B cell (primary cell): ENCODE data around the gene DNAAF8. TPM values are rescaled to one million over a fixed set of nuclear protein-coding genes. Genes with fewer than 3 reads are reported as not detected.

ENCODE experiments used
- ATAC-seq: fragments of 200-7000 bp; cut with Tn5 transposase; one replicate; pipeline ENCODE4 v1.10.0; 2021; ENCODE audit warnings: low read depth, mild to moderate bottlenecking, moderate number of reproducible peaks, moderate library complexity
- CTCF ChIA-PET: fragments of 350-600 bp; sonication (Branson Sonifier 250); formaldehyde crosslinking; loops from one replicate; lab custom pipeline; 2021; ENCODE audit warnings: antibody characterized with exemption, inconsistent platforms; lab: Charles Lee
- POLR2A ChIA-PET: fragments of 350-600 bp; sonication (Branson Sonifier 250); formaldehyde crosslinking; loops from one replicate; lab custom pipeline; 2021; ENCODE audit warnings: antibody characterized with exemption; lab: Charles Lee
- DNase-seq: peaks from one replicate; pipeline ENCODE4 v3.0.0; 2013
- H2AFZ ChIP-seq: 2 replicates; pipeline ENCODE4 v1.6.1; 2012; ENCODE audit warnings: mild to moderate bottlenecking, low read depth, low read length; ENCODE audit not compliant: insufficient read depth, poor library complexity, severe bottlenecking
- H3K27ac ChIP-seq, 2 donors: 1 replicate in 1 of 2; 2 replicates in 1 of 2; pipeline ENCODE4 v1.5.1; 2012 to 2013; ENCODE audit warnings: low read length in 2 of 2, mild to moderate bottlenecking in 2 of 2, moderate library complexity in 1 of 2
- H3K27me3 ChIP-seq, 4 experiments: fragments of 200-600 bp in 1 of 4; sonication (generic) in 1 of 4; replicated peaks in 1 of 4; 1 replicate in 2 of 4; 2 replicates in 2 of 4; pipeline versions ENCODE4 v1.6.1 to v1.7.0; 2013 to 2016; ENCODE audit warnings: low read length in 3 of 4, mild to moderate bottlenecking in 2 of 4, mixed read lengths in 1 of 4, moderate library complexity in 1 of 4; ENCODE audit not compliant: insufficient read depth in 4 of 4, control insufficient read depth in 3 of 4; ENCODE audit errors: control extremely low read depth in 1 of 4
- H3K36me3 ChIP-seq, 2 experiments: replicated peaks in 1 of 2; 1 replicate in 1 of 2; 2 replicates in 1 of 2; pipeline versions ENCODE4 v1.6.1 to v1.7.1; 2013; ENCODE audit warnings: low read length in 1 of 2; ENCODE audit not compliant: insufficient read depth in 2 of 2, control insufficient read depth in 1 of 2; ENCODE audit errors: control extremely low read depth in 1 of 2, extremely low read depth in 1 of 2
- H3K4me1 ChIP-seq, 2 donors: fragments of 200-600 bp in 1 of 2; sonication (generic) in 1 of 2; 1 replicate in 1 of 2; 2 replicates in 1 of 2; pipeline versions ENCODE4 v1.5.1 to v1.6.1; 2013 to 2017; ENCODE audit warnings: low read length in 2 of 2; ENCODE audit not compliant: control insufficient read depth in 2 of 2, insufficient read depth in 2 of 2
- H3K4me2 ChIP-seq: replicated peaks from 2 replicates; pipeline ENCODE3; 2012; ENCODE audit warnings: mild to moderate bottlenecking, low read depth, low read length; ENCODE audit not compliant: poor library complexity, severe bottlenecking
- H3K4me3 ChIP-seq, 5 experiments: fragments of 200-600 bp in 1 of 5; sonication (generic) in 1 of 5; 1 replicate in 3 of 5; 2 replicates in 2 of 5; pipeline versions ENCODE4 v1.5.1 to v1.7.0; 2011 to 2016; ENCODE audit warnings: low read length in 4 of 5, mild to moderate bottlenecking in 4 of 5, low read depth in 2 of 5, control low read depth in 1 of 5, moderate library complexity in 1 of 5; ENCODE audit not compliant: insufficient read depth in 1 of 5; ENCODE audit errors: control extremely low read depth in 1 of 5, extremely low read depth in 1 of 5
- H3K79me2 ChIP-seq: fragments of 200-600 bp; sonication (generic); one replicate; pipeline ENCODE4 v1.6.0; 2016; ENCODE audit warnings: low read length; ENCODE audit not compliant: control insufficient read depth, insufficient read depth
- H3K9ac ChIP-seq: fragments of 200-600 bp; sonication (generic); 2 replicates; pipeline ENCODE4 v1.6.1; 2017; ENCODE audit warnings: mild to moderate bottlenecking, low read length, moderate library complexity
- H3K9me3 ChIP-seq, 3 donors: one replicate each; pipeline versions ENCODE4 v1.6.1 to v1.7.1; 2013; ENCODE audit warnings: low read length in 2 of 3; ENCODE audit not compliant: control insufficient read depth in 2 of 3, insufficient read depth in 1 of 3; ENCODE audit errors: control extremely low read depth in 1 of 3
- H4K20me1 ChIP-seq: 2 replicates; pipeline ENCODE4 v1.6.0; 2012; ENCODE audit warnings: mild to moderate bottlenecking, low read length; ENCODE audit not compliant: insufficient read depth, control insufficient read depth, poor library complexity, severe bottlenecking
- H3K27ac Mint-ChIP-seq: one replicate; pipeline ENCODE4 v1.8.0; 2021; ENCODE audit warnings: mixed read lengths
- H3K27me3 Mint-ChIP-seq: one replicate; pipeline ENCODE4 v1.8.0; 2021; ENCODE audit warnings: mixed read lengths
- H3K4me1 Mint-ChIP-seq: one replicate; pipeline ENCODE4 v1.8.0; 2021; ENCODE audit warnings: mixed read lengths
- H3K4me3 Mint-ChIP-seq: one replicate; pipeline ENCODE4 v1.8.0; 2021; ENCODE audit warnings: mixed read lengths
- H3K9me3 Mint-ChIP-seq: one replicate; pipeline ENCODE4 v1.8.0; 2022; ENCODE audit warnings: mixed read lengths; ENCODE audit not compliant: insufficient read depth
- CTCF ChIP-seq: fragments of 200-600 bp; IDR thresholded peaks from one replicate; pipeline ENCODE4 v1.8.0; 2022; ENCODE audit warnings: antibody characterized with exemption, mild to moderate bottlenecking
- EZH2 ChIP-seq: IDR thresholded peaks from 2 replicates; pipeline ENCODE4 v1.6.1; 2012; ENCODE audit warnings: borderline replicate concordance, low read depth, mild to moderate bottlenecking, moderate library complexity, low read length; ENCODE audit not compliant: insufficient read depth, poor library complexity, severe bottlenecking
- WGBS: methylation state at CpG from one replicate; pipeline ENCODE4 v1.1.5; 2013; ENCODE audit warnings: missing lambda C conversion rate; ENCODE audit not compliant: insufficient coverage; 5-methylcytosine and 5-hydroxymethylcytosine counted together
- intact Hi-C: fragments of 100-400 bp; cut with micrococcal nuclease; formaldehyde crosslinking; loops from one replicate; pipeline ENCODE4 v1.10.0; 2022
- polyA plus RNA-seq: library from polyadenylated mRNA; depleted of rRNA; stranded (reverse); fragments of >200 nt; gene quantifications from 2 replicates; pipeline ENCODE4 v1.2.3, GENCODE V29; 2012
- total RNA-seq, 2 donors: library from RNA; stranded (reverse); fragments of 120-200 nt in 1 of 2; gene quantifications; 1 replicate in 1 of 2; 2 replicates in 1 of 2; pipeline versions ENCODE4 v1.2.3 to v1.2.4, GENCODE V29; 2013 to 2022

The DNAAF8 gene
- total and polyA plus RNA-seq, 2 donors (not counting 1 experiment from before 2014, with no cell fraction given), result 0.09 to 0.44 TPM

GRCh38 chr16:4766875-4767628 lies 32.7 kb downstream of the DNAAF8 start, which contains the start of gene ZNF500:
Gene ZNF500 (minus strand): TSS chr16:4767162. CDS start chr16:4765978, 1,184 bp downstream.
- H3K4me1 Mint-ChIP-seq, result peaks cover 31% of the 10 kb centered on the region
- ATAC-seq, result peak; percentile 91
- no peak for TF ChIP-seq CTCF
- no peak for TF ChIP-seq EZH2
- Histone ChIP-seq H4K20me1 (no peaks in the 10 kb centered on the region), H3K36me3 (peaks cover 0 to 17% of the 10 kb centered on the region in 2 experiments), H3K9me3 (no peaks in the 10 kb centered on the region), H2AFZ (peak within 1 kb of the TSS; percentile 99), H3K27me3 (no peaks in the 10 kb centered on the region), H3K4me1 (peaks cover 15 to 33% of the 10 kb centered on the region in 2 donors), H3K27ac (peak within 1 kb of the TSS in 1 of 2 donors; percentile 80), H3K4me3 (peak within 1 kb of the TSS; percentile 69 to 94 (median 87)), H3K4me2 (peak within 1 kb of the TSS; percentile 91), H3K9ac (peak within 1 kb of the TSS; percentile 96), H3K79me2 (peaks cover 27% of the 10 kb centered on the region)
- WGBS, result 1% methylated on average over 70 of the region's 72 CpGs
- CTCF ChIA-PET, result interaction anchor here (1.6 kb wide), 1 partner anchor 33 kb away, joined by 4 read pairs; the partner anchor contains the start of genes ANKS3 and DNAAF8
- H3K9me3 Mint-ChIP-seq, result no peaks in the 10 kb centered on the region
- POLR2A ChIA-PET, result interaction anchor here (0.7 to 2.6 kb wide), 3 partner anchors 33 to 90 kb away, joined by 3 to 14 read pairs (median 4); partner anchors contain the start of genes ANKS3 and DNAAF8
- no peaks in the 10 kb centered on the region for H3K27me3 Mint-ChIP-seq
- peak within 1 kb of the TSS; percentile 98 for H3K4me3 Mint-ChIP-seq
- intact Hi-C loops, result loop anchor here (1.0 kb wide), 5 partner anchors 33 to 151 kb away; partner anchors contain the start of genes ANKS3, DNAAF8, GLYR1 and MGRN1
- DNase-seq, result peak; percentile 95
- H3K27ac Mint-ChIP-seq, result peak within 1 kb of the TSS; percentile 95
